Endothelial cell (in vitro differentiated cells): ENCODE data around the gene SETD6. TPM values are rescaled to one million over a fixed set of nuclear protein-coding genes. Genes with fewer than 3 reads are reported as not detected.

Experiments used
- DNase-seq: peaks from one replicate; pipeline ENCODE4 v3.0.0; 2021; ENCODE audit warnings: low spot score
- H3K27ac Mint-ChIP-seq: one replicate; pipeline ENCODE4 v1.8.0; 2021; ENCODE audit warnings: mixed read lengths, inconsistent platforms; ENCODE audit not compliant: unreplicated experiment
- H3K27me3 Mint-ChIP-seq: one replicate; pipeline ENCODE4 v1.8.0; 2021; ENCODE audit warnings: mild to moderate bottlenecking, moderate library complexity, mixed read lengths, inconsistent platforms; ENCODE audit not compliant: unreplicated experiment
- H3K36me3 Mint-ChIP-seq: one replicate; pipeline ENCODE4 v1.8.0; 2021; ENCODE audit warnings: mild to moderate bottlenecking, low read depth, mixed read lengths, inconsistent platforms; ENCODE audit not compliant: unreplicated experiment
- H3K4me1 Mint-ChIP-seq: one replicate; pipeline ENCODE4 v1.8.0; 2021; ENCODE audit warnings: mild to moderate bottlenecking, mixed read lengths, inconsistent platforms; ENCODE audit not compliant: unreplicated experiment
- H3K4me3 Mint-ChIP-seq: one replicate; pipeline ENCODE4 v1.8.0; 2021; ENCODE audit warnings: mild to moderate bottlenecking, mixed read lengths, inconsistent platforms; ENCODE audit not compliant: unreplicated experiment
- H3K9me3 Mint-ChIP-seq: one replicate; pipeline ENCODE4 v1.8.0; 2021; ENCODE audit warnings: mixed read lengths, inconsistent platforms; ENCODE audit not compliant: unreplicated experiment
- CTCF ChIP-seq: fragments of 200-600 bp; sonication (generic); IDR thresholded peaks from one replicate; pipeline ENCODE4 v1.5.0; 2021; ENCODE audit warnings: antibody characterized with exemption; ENCODE audit not compliant: unreplicated experiment
- total RNA-seq: library from RNA; stranded (reverse); fragmentation: NEBNext Ultra II Directional; extraction: Animal tissue kit (Norgen Biotek cat#: 25700); gene quantifications from one replicate; pipeline ENCODE4 v1.2.1, GENCODE V29; 2021; ENCODE audit not compliant: unreplicated experiment

SETD6 gene
- total RNA-seq, 1 donor from 2014 or later, result 7.9 TPM

DNA sequence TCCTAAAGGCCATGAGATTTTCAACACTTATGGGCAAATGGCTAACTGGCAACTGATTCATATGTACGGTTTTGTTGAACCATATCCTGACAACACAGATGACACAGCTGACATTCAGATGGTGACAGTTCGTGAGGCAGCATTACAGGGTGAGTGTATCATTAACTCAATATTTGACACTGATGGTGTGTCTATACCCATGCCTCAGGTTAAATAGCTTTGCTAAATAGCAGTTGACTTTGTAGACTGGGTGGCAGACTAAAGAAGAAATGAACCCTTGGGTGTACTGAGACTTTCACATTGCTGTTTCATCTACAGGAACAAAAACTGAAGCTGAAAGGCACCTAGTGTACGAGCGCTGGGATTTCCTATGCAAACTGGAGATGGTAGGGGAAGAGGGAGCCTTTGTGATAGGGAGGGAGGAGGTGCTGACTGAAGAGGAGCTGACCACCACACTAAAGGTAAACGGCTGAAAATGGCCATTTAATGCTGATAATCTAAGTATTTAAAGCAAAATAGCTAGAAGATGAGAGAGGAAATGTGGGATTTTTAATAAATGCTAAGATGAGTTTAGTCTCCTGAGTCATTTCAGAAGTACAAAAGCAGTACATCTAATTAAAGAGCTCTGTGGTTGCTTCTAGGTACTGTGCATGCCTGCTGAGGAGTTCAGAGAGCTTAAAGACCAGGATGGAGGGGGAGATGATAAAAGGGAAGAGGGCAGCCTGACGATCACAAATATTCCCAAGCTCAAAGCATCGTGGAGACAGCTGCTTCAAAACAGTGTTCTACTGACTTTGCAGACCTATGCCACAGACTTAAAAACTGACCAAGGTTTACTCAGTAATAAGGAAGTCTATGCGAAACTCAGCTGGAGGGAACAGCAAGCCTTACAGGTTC, 3.0 kb downstream of the SETD6 start:
- H3K36me3 Mint-ChIP-seq, result peaks cover 22% of the 10 kb centered on the region
- no peak overlapping the region for H3K27ac Mint-ChIP-seq

DNA sequence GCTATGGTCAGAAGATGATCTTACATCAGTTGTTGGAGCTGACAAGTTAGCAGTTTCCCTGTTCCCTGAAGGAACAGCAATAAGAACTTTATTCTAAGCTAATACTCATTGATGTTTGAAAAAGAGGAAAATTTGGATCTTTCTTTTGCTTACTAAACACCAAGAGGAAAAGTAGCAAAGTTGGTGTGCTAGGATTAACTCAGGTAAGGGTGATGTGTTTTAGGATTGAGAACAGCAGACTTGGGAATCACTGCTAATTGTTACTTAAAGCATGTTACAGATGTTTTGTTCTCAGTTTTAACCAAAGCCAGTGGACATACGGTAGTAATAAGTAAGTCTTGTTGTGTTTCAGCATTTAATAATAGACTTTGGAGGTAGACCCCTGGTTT, 3.7 kb downstream of the SETD6 start:
- no peak for DNase-seq
- peaks cover 11% of the 10 kb centered on the region for H3K27me3 Mint-ChIP-seq
- no peak overlapping the region for H3K4me3 Mint-ChIP-seq
- H3K4me1 Mint-ChIP-seq, result peaks cover 10% of the 10 kb centered on the region
- no peak for TF ChIP-seq CTCF
- no peak overlapping the region for H3K27ac Mint-ChIP-seq
- H3K36me3 Mint-ChIP-seq, result peaks cover 23% of the 10 kb centered on the region
- H3K9me3 Mint-ChIP-seq, result no peaks in the 10 kb centered on the region

More for the DNA sequence above, 3.0 kb downstream of the SETD6 start:
- H3K27me3 Mint-ChIP-seq, result peaks cover 11% of the 10 kb centered on the region
- no peak overlapping the region for H3K4me3 Mint-ChIP-seq
- DNase-seq, result no peak
- no peak for TF ChIP-seq CTCF
- H3K9me3 Mint-ChIP-seq, result no peaks in the 10 kb centered on the region
- H3K4me1 Mint-ChIP-seq, result peaks cover 10% of the 10 kb centered on the region

GRCh38 chr16:58519707-58520106, 4.4 kb downstream of the SETD6 start:
- Mint-ChIP-seq H3K9me3 (no peaks in the 10 kb centered on the region), H3K27me3 (peaks cover 11% of the 10 kb centered on the region), H3K27ac (no peak overlapping the region), H3K36me3 (peaks cover 23% of the 10 kb centered on the region), H3K4me3 (no peak overlapping the region), H3K4me1 (peaks cover 9% of the 10 kb centered on the region)
- TF ChIP-seq CTCF, result no peak
- DNase-seq, result no peak

DNA sequence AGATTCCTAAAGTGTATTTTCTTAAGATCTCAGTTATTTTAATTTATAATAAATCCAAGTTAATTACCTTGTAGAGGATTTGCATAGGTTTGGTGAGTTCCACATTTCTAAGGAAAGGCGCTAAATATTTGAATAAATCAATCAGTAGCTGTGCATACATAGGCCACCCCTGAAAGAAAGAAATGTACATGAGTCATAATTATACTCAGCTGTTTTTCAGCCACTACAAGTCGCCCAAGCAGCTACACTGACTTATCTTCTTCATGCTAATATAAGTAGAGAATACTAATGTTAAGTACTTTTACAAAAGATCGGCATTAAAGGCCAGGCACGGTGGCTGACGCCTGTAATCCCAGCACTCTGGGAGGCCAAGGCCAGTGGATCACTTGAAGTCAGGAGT, 14.9 kb downstream of the SETD6 start:
- Mint-ChIP-seq H3K27ac (no peak overlapping the region), H3K36me3 (peaks cover 41% of the 10 kb centered on the region), H3K9me3 (no peaks in the 10 kb centered on the region), H3K4me3 (no peak overlapping the region), H3K27me3 (peaks cover under 1% of the 10 kb centered on the region), H3K4me1 (no peaks in the 10 kb centered on the region)
- no peak for TF ChIP-seq CTCF
- no peak for DNase-seq

DNA sequence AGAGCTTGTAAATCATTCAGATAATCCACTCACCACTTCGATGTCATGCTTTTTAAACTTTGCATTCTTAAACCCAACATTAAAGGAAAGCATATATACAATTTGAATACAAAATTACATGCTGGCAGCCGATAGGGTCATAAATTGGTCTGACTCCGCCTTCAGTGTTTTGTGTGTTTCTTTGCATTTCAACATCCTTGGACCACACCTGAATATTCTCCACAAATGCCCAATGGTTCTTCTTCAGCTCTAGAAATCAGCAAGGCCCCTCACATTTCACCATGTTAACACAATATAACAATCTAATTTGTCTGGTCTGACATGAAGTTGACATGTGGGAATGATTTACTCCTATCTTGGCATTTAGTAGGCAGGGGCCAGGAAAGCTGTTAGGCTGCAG, 17.1 kb downstream of the SETD6 start:
- Mint-ChIP-seq H3K27ac (no peak overlapping the region), H3K27me3 (peaks cover 2% of the 10 kb centered on the region), H3K4me3 (no peak overlapping the region), H3K36me3 (peaks cover 45% of the 10 kb centered on the region), H3K4me1 (no peaks in the 10 kb centered on the region), H3K9me3 (no peaks in the 10 kb centered on the region)
- DNase-seq, result no peak
- TF ChIP-seq CTCF, result no peak
